ENCODE measurements around the gene CANT1. TPM values are rescaled to one million over a fixed set of nuclear protein-coding genes. Genes with fewer than 3 reads are reported as not detected.

The CANT1 gene
- total RNA-seq, 3 donors from 2014 or later, result 26.1 to 48.1 (median 41.0) TPM

GRCh38 chr17:78961571-78961970 lies 48.0 kb downstream of the CANT1 start:
- Histone ChIP-seq H3K27me3 (no peaks in the 10 kb centered on the region), H3K27ac (no peak overlapping the region), H3K9me3 (no peaks in the 10 kb centered on the region), H3K4me1 (no peaks in the 10 kb centered on the region), H3K4me3 (no peak overlapping the region), H3K36me3 (no peaks in the 10 kb centered on the region)
- no peak for DNase-seq (ENCODE audit: low spot score in 2 of 2)
- intact Hi-C loops (cut with DNase I; ENCODE audit: low total_unique reads), result no loop called here
- TF ChIP-seq, protein P1, sequence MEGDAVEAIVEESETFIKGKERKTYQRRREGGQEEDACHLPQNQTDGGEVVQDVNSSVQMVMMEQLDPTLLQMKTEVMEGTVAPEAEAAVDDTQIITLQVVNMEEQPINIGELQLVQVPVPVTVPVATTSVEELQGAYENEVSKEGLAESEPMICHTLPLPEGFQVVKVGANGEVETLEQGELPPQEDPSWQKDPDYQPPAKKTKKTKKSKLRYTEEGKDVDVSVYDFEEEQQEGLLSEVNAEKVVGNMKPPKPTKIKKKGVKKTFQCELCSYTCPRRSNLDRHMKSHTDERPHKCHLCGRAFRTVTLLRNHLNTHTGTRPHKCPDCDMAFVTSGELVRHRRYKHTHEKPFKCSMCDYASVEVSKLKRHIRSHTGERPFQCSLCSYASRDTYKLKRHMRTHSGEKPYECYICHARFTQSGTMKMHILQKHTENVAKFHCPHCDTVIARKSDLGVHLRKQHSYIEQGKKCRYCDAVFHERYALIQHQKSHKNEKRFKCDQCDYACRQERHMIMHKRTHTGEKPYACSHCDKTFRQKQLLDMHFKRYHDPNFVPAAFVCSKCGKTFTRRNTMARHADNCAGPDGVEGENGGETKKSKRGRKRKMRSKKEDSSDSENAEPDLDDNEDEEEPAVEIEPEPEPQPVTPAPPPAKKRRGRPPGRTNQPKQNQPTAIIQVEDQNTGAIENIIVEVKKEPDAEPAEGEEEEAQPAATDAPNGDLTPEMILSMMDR (IDR thresholded peaks at IDR 0.05), result no peak
- TF ChIP-seq POLR2AphosphoS5 (IDR thresholded peaks at IDR 0.05), result no peak
- no peak for TF ChIP-seq POLR2A (IDR thresholded peaks at IDR 0.05)

DNA sequence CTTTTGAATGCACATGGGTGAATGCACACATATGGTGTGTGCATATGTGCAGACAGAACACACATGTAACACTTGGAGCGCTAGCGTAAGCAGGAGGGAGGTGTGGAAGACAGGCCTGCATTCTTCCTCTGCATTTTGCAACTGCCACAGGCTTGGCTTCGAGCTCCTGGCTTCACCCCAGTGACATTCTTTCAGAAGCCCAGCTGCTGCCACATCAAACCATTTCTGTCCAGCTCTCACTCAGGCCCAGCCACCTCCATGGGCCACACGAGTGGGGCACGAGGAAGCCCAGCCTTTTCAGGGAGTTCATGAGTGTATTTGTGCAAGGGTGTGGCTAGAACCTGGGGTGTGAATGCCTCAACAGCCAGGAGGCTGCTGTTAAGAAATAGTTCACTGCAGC lies 48.6 kb downstream of the CANT1 start:
- TF ChIP-seq, protein P1 (IDR thresholded peaks at IDR 0.05), result no peak
- TF ChIP-seq POLR2A (IDR thresholded peaks at IDR 0.05), result no peak
- no peak for TF ChIP-seq POLR2AphosphoS5 (IDR thresholded peaks at IDR 0.05)
- H3K4me1 ChIP-seq, result no peaks in the 10 kb centered on the region
- peak in 1 of 2 donors; percentile 42 for DNase-seq (ENCODE audit: low spot score in 2 of 2)
- H3K4me3 ChIP-seq, result no peak overlapping the region
- no peak overlapping the region for H3K27ac ChIP-seq
- no peaks in the 10 kb centered on the region for H3K27me3 ChIP-seq
- intact Hi-C loops (cut with DNase I; ENCODE audit: low total_unique reads), result no loop called here
- no peaks in the 10 kb centered on the region for H3K36me3 ChIP-seq
- no peaks in the 10 kb centered on the region for H3K9me3 ChIP-seq

- H3K36me3 ChIP-seq, result no peaks in the 10 kb centered on the region
- DNase-seq (ENCODE audit: low spot score in 2 of 2), result no peak
- no peaks in the 10 kb centered on the region for H3K9me3 ChIP-seq
- no peak overlapping the region for H3K27ac ChIP-seq
- no peaks in the 10 kb centered on the region for H3K4me1 ChIP-seq
- intact Hi-C loops (cut with DNase I; ENCODE audit: low total_unique reads), result no loop called here
- TF ChIP-seq POLR2AphosphoS5 (IDR thresholded peaks at IDR 0.05), result no peak
- TF ChIP-seq, protein P1 (IDR thresholded peaks at IDR 0.05), result no peak
- no peak for TF ChIP-seq POLR2A (IDR thresholded peaks at IDR 0.05)
- no peak overlapping the region for H3K4me3 ChIP-seq
- H3K27me3 ChIP-seq, result no peaks in the 10 kb centered on the region
Measured at GRCh38 chr17:78959803-78960202, 49.8 kb downstream of the CANT1 start.

DNA sequence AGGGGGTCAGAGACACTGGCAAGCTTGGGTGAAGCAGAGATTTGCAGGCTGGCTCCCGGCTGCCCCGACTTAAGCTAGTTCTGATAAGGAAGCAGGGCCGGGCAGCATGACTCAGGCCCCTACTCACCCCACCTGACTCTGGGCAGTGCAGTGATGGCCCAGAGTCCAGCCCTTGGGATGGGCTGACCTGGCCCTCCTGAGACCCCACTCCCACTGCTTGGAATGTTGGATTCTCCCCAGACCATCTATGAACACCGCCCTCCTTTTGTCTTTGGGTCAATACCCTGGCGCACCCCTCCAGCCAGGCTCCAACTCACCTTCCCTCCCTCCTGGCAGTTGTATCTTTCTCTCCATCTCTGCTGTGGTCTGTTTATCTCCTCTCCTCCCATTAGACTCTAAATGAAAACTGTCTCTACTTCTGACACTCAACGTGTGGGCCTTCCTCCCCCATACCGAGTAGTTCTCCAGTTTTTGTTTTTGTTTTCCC lies 50.9 kb downstream of the CANT1 start:
- no peak for DNase-seq (ENCODE audit: low spot score in 2 of 2)
- Histone ChIP-seq H3K36me3 (no peaks in the 10 kb centered on the region), H3K4me1 (no peaks in the 10 kb centered on the region), H3K27ac (no peak overlapping the region), H3K27me3 (no peaks in the 10 kb centered on the region), H3K4me3 (no peak overlapping the region), H3K9me3 (no peaks in the 10 kb centered on the region)
- intact Hi-C loops (cut with DNase I; ENCODE audit: low total_unique reads), result no loop called here
- no peak for TF ChIP-seq POLR2AphosphoS5 (IDR thresholded peaks at IDR 0.05)
- TF ChIP-seq, protein P1 (IDR thresholded peaks at IDR 0.05), result no peak
- TF ChIP-seq POLR2A (IDR thresholded peaks at IDR 0.05), result no peak

- TF ChIP-seq POLR2AphosphoS5 (IDR thresholded peaks at IDR 0.05), result no peak
- TF ChIP-seq, protein P1 (IDR thresholded peaks at IDR 0.05), result no peak
- no peak for TF ChIP-seq POLR2A (IDR thresholded peaks at IDR 0.05)
- H3K27ac ChIP-seq, result no peak overlapping the region
- H3K27me3 ChIP-seq, result no peaks in the 10 kb centered on the region
- H3K9me3 ChIP-seq, result no peaks in the 10 kb centered on the region
- intact Hi-C loops (cut with DNase I; ENCODE audit: low total_unique reads), result no loop called here
- H3K4me1 ChIP-seq, result peaks cover 0 to 5% of the 10 kb centered on the region in 2 donors
- H3K36me3 ChIP-seq, result no peaks in the 10 kb centered on the region
- no peak for DNase-seq (ENCODE audit: low spot score in 2 of 2)
- H3K4me3 ChIP-seq, result no peak overlapping the region
Measured at GRCh38 chr17:78957128-78957527, 52.4 kb downstream of the CANT1 start.

Data from breast epithelium (tissue), 4 donors.